Measurements from ENCODE around the gene NT5C1A. TPM values are rescaled to one million over a fixed set of nuclear protein-coding genes. Genes with fewer than 3 reads are reported as not detected.

The NT5C1A gene
- total RNA-seq, 1 donor from 2014 or later: not detected

DNA sequence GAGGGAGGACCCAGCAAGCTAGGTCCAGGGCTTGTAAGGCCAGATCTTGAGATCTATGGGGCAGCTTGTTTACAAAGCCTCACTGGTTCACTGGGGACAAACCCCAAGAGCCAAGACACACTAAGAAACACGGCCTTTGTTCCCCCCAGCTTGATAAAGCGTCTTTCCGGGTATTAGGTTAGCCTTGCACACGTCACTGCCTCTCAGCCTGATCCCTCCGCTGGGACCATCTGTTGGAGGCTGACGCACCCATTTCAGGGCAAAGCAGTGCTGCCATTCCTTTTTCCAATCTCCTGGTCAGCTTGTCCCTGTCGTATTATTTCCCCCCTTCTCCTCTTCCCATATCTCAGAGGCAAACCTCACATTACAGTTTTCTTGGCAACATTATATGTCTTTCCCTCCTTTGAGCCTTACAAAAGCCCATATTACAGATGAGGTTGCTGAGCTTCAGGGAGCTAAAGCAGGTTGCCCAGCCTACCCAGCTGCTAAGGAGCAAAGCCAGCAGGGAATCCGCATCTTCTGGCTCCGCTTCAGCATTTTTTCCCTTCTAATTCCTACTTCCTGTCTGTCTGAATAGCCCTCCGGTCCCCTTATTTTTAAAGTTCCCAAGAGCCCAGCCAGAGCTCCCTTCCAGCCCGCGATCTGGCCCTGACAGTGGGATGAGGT lies 36.6 kb downstream of the NT5C1A start:
- Mint-ChIP-seq H3K27me3 (ENCODE audit: unreplicated experiment) (peaks cover 15% of the 10 kb centered on the region), H3K36me3 (ENCODE audit: low read depth, unreplicated experiment) (peaks cover 3% of the 10 kb centered on the region), H3K9me3 (ENCODE audit: unreplicated experiment) (no peaks in the 10 kb centered on the region), H3K27ac (ENCODE audit: unreplicated experiment) (no peak overlapping the region), H3K4me3 (ENCODE audit: unreplicated experiment) (no peak overlapping the region), H3K4me1 (ENCODE audit: unreplicated experiment) (peaks cover 6% of the 10 kb centered on the region)
- no peak for DNase-seq (ENCODE audit: low spot score)
- TF ChIP-seq, protein P1, sequence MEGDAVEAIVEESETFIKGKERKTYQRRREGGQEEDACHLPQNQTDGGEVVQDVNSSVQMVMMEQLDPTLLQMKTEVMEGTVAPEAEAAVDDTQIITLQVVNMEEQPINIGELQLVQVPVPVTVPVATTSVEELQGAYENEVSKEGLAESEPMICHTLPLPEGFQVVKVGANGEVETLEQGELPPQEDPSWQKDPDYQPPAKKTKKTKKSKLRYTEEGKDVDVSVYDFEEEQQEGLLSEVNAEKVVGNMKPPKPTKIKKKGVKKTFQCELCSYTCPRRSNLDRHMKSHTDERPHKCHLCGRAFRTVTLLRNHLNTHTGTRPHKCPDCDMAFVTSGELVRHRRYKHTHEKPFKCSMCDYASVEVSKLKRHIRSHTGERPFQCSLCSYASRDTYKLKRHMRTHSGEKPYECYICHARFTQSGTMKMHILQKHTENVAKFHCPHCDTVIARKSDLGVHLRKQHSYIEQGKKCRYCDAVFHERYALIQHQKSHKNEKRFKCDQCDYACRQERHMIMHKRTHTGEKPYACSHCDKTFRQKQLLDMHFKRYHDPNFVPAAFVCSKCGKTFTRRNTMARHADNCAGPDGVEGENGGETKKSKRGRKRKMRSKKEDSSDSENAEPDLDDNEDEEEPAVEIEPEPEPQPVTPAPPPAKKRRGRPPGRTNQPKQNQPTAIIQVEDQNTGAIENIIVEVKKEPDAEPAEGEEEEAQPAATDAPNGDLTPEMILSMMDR (IDR thresholded peaks at IDR 0.05; ENCODE audit: unreplicated experiment): no peak

DNA sequence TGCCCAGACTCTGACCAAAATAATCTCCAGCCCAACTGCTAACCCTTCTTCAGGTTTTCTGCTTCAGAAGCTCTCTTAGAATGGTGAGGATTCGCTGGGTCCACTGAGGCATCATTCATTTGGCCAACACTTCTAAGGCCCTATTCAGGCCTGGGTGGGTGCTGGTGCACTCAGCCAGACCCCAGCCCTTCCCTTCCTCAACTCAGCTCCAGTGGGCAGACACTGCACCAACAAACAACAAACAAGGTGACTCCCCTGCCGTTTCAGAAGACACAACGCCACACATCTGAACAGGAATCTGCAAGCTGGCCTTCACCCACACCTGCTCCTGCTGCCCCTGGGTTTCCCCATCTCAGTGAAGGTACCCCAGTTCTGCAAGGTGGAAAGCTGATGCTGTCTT lies 38.5 kb downstream of the NT5C1A start:
- DNase-seq (ENCODE audit: low spot score): no peak
- Mint-ChIP-seq H3K27me3 (ENCODE audit: unreplicated experiment) (peaks cover 13% of the 10 kb centered on the region), H3K9me3 (ENCODE audit: unreplicated experiment) (no peaks in the 10 kb centered on the region), H3K27ac (ENCODE audit: unreplicated experiment) (no peak overlapping the region), H3K4me1 (ENCODE audit: unreplicated experiment) (peaks cover 6% of the 10 kb centered on the region), H3K4me3 (ENCODE audit: unreplicated experiment) (no peak overlapping the region), H3K36me3 (ENCODE audit: low read depth, unreplicated experiment) (peaks cover 3% of the 10 kb centered on the region)
- TF ChIP-seq, protein P1 (IDR thresholded peaks at IDR 0.05; ENCODE audit: unreplicated experiment): no peak

GRCh38 chr1:39632682-39633417 lies 39.1 kb downstream of the NT5C1A start:
- Mint-ChIP-seq H3K27me3 (ENCODE audit: unreplicated experiment) (peaks cover 13% of the 10 kb centered on the region), H3K9me3 (ENCODE audit: unreplicated experiment) (no peaks in the 10 kb centered on the region), H3K27ac (ENCODE audit: unreplicated experiment) (no peak overlapping the region), H3K4me3 (ENCODE audit: unreplicated experiment) (no peak overlapping the region), H3K36me3 (ENCODE audit: low read depth, unreplicated experiment) (peaks cover 3% of the 10 kb centered on the region), H3K4me1 (ENCODE audit: unreplicated experiment) (peaks cover 6% of the 10 kb centered on the region)
- peak; percentile 31 for DNase-seq (ENCODE audit: low spot score)
- TF ChIP-seq, protein P1 (IDR thresholded peaks at IDR 0.05; ENCODE audit: unreplicated experiment): no peak

DNA sequence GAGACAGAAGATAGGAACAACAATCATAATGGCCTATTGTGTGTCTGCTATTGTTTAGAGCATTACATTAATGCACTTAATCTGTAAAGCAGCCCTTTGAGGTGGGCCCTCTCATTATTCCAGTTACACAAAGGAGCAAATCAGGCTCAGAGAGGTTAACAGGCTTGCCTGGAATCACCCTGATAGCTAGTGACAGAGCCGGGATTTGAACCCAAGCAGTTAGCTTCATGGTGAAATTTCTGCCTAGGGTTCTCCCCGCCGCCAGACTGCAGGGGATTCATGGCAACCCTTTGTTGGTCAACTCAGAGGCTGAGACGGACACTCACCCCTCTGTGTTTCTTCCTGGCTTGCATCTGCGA lies 39.6 kb downstream of the NT5C1A start:
- Mint-ChIP-seq H3K36me3 (ENCODE audit: low read depth, unreplicated experiment) (peaks cover 3% of the 10 kb centered on the region), H3K9me3 (ENCODE audit: unreplicated experiment) (no peaks in the 10 kb centered on the region), H3K27ac (ENCODE audit: unreplicated experiment) (no peak overlapping the region), H3K4me1 (ENCODE audit: unreplicated experiment) (peaks cover 6% of the 10 kb centered on the region), H3K27me3 (ENCODE audit: unreplicated experiment) (peaks cover 10% of the 10 kb centered on the region), H3K4me3 (ENCODE audit: unreplicated experiment) (no peak overlapping the region)
- DNase-seq (ENCODE audit: low spot score): no peak
- TF ChIP-seq, protein P1 (IDR thresholded peaks at IDR 0.05; ENCODE audit: unreplicated experiment): no peak

Measured in endothelial cell (in vitro differentiated cells).